Keratinocyte (primary cell): ENCODE measurements around the gene CSMD2. TPM values are rescaled to one million over a fixed set of nuclear protein-coding genes. Genes with fewer than 3 reads are reported as not detected.
"Not testable (repeated sequence)": the region's sequence is repeated elsewhere in the genome, so short reads cannot be mapped to it uniquely, and the experiment has no call there.

Experiments used
- DNase-seq: peaks from one replicate; pipeline ENCODE4 v3.0.0-alpha.2; 2011; ENCODE audit warnings: low read depth, missing footprints, low spot score
- FAIRE-seq: peaks from 2 replicates; lab custom pipeline; 2011; peaks lifted over from hg19 to GRCh38; lab: Jason Lieb, UNC
- H2AFZ ChIP-seq: 2 replicates; pipeline ENCODE4 v1.6.0; 2012; ENCODE audit warnings: low read length, control low read depth, inconsistent platforms; ENCODE audit not compliant: control insufficient read depth
- H3K27ac ChIP-seq: 2 replicates; pipeline ENCODE4 v1.5.1; 2011; ENCODE audit warnings: low read length; ENCODE audit not compliant: control insufficient read depth, insufficient read depth
- H3K27me3 ChIP-seq: 3 replicates; pipeline ENCODE4 v1.6.0; 2011; ENCODE audit warnings: low read length; ENCODE audit not compliant: control insufficient read depth, insufficient read depth; ENCODE audit errors: extremely low read depth
- H3K36me3 ChIP-seq, 2 experiments: 2 replicates in 1 of 2; 3 replicates in 1 of 2; pipeline ENCODE4 v1.5.1; 2011; ENCODE audit warnings: low read length in 2 of 2, mild to moderate bottlenecking in 1 of 2; ENCODE audit not compliant: control insufficient read depth in 2 of 2, insufficient read depth in 2 of 2; ENCODE audit errors: extremely low read depth in 1 of 2
- H3K4me1 ChIP-seq: 3 replicates; pipeline ENCODE4 v1.5.1; 2011; ENCODE audit warnings: low read length; ENCODE audit not compliant: control insufficient read depth, insufficient read depth; ENCODE audit errors: extremely low read depth
- H3K4me2 ChIP-seq: 3 replicates; pipeline ENCODE4 v1.6.0; 2011; ENCODE audit warnings: low read depth, low read length; ENCODE audit not compliant: control insufficient read depth, insufficient read depth; ENCODE audit errors: extremely low read depth
- H3K4me3 ChIP-seq, 3 experiments: fragments of 200-600 bp in 1 of 3; sonication (generic) in 1 of 3; 2 replicates in 2 of 3; 3 replicates in 1 of 3; pipeline ENCODE4 v1.5.1; 2011 to 2016; ENCODE audit warnings: low read length in 3 of 3, mild to moderate bottlenecking in 3 of 3, control low read depth in 2 of 3, inconsistent platforms in 1 of 3, low read depth in 1 of 3, mixed read lengths in 1 of 3, mixed run types in 1 of 3, moderate library complexity in 1 of 3; ENCODE audit not compliant: control insufficient read depth in 2 of 3, insufficient read depth in 2 of 3; ENCODE audit errors: extremely low read depth in 1 of 3
- H3K79me2 ChIP-seq: 2 replicates; pipeline ENCODE4 v1.6.0; 2012; ENCODE audit warnings: low read length; ENCODE audit not compliant: control insufficient read depth, insufficient read depth
- H3K9ac ChIP-seq: 3 replicates; pipeline ENCODE4 v1.6.0; 2011; ENCODE audit warnings: low read length; ENCODE audit not compliant: control insufficient read depth, insufficient read depth; ENCODE audit errors: extremely low read depth
- H3K9me1 ChIP-seq: 3 replicates; pipeline ENCODE4 v1.6.0; 2011; ENCODE audit warnings: low read length; ENCODE audit not compliant: control insufficient read depth, insufficient read depth; ENCODE audit errors: extremely low read depth
- H3K9me3 ChIP-seq: 2 replicates; pipeline ENCODE4 v1.5.1; 2012; ENCODE audit warnings: low read depth, low read length; ENCODE audit not compliant: control insufficient read depth
- H4K20me1 ChIP-seq: 3 replicates; pipeline ENCODE4 v1.6.0; 2011; ENCODE audit warnings: low read length; ENCODE audit not compliant: control insufficient read depth, insufficient read depth; ENCODE audit errors: extremely low read depth
- EZH2 ChIP-seq: IDR thresholded peaks from one replicate; pipeline ENCODE4 v1.6.1; 2012; ENCODE audit warnings: inconsistent platforms, mild to moderate bottlenecking, low read length, moderate library complexity
- dilution Hi-C: fragments of 300-500 bp; cut with MboI; formaldehyde crosslinking; loops from one replicate; pipeline ENCODE4 v1.7.0; 2020; ENCODE audit warnings: low sequenced_read_pairs; ENCODE audit not compliant: extremely low pct_ligation_motif_present
- polyA plus RNA-seq, 5 experiments: library from polyadenylated mRNA; depleted of rRNA in 3 of 5; stranded (reverse) in 3 of 5; stranded (forward) in 1 of 5; unstranded in 1 of 5; fragments of >200 nt; gene quantifications; 1 replicate in 1 of 5; 2 replicates in 3 of 5; 3 replicates in 1 of 5; pipeline versions ENCODE4 v1.2.1 to v1.2.3, GENCODE V29; 2011 to 2012; ENCODE audit warnings: missing spikeins in 2 of 5, low read depth in 1 of 5, low replicate concordance in 1 of 5
- TF ChIP-seq, protein P1 (sequence below), 3 experiments: IDR thresholded peaks in 1 of 3; conservative IDR thresholded peaks in 1 of 3; optimal IDR thresholded peaks in 1 of 3; 2 replicates in 2 of 3; 3 replicates in 1 of 3; pipeline versions ENCODE3 to v1.5.1; 2011; ENCODE audit warnings: low read length in 3 of 3, mild to moderate bottlenecking in 3 of 3, moderate library complexity in 2 of 3, control low read depth in 1 of 3, inconsistent platforms in 1 of 3; ENCODE audit not compliant: insufficient read depth in 2 of 3; ENCODE audit errors: extremely low read depth in 1 of 3

CSMD2 gene
- polyA plus RNA-seq, 1 donor (not counting 4 experiments of a cell fraction or from before 2014, with no cell fraction given) = 2.0 TPM

DNA sequence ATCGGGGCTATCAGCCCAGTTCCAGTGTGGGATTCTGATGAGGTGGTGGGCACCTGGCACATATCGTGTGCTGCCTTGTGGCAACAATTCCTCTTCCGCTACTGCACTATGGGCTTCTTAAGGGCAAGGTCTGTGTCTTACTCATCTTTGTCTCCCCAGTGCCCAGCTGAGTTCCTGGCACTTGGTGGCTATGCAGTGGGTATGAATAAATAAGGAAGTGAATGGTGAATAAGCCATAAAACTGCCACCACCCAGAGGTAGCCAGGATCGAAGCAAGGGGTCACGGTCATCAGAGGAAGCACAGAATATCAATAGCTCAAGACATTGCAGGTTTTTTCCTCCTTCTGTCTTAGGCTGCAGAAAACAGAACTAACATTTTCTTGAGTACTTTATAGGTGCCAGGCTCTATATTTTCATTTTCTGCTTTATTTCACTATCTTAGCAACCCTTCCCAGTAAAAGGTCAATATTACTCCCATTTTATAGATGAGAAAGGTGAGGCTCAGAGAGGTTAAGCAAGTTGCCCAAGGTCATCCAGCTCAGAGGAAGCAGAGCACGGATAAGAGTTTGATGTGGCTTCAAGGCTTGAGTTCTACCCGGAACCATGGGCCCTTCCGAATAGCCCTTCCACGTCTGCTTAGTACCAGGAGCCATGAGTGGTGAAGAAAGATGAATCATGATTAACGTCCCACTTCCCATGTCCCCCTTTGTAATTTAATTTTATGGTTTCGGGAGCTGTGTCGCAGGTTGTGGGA lies 21.9 kb upstream of the CSMD2 start:
- H3K9me1 ChIP-seq = no peaks in the 10 kb centered on the region
- TF ChIP-seq, protein P1, sequence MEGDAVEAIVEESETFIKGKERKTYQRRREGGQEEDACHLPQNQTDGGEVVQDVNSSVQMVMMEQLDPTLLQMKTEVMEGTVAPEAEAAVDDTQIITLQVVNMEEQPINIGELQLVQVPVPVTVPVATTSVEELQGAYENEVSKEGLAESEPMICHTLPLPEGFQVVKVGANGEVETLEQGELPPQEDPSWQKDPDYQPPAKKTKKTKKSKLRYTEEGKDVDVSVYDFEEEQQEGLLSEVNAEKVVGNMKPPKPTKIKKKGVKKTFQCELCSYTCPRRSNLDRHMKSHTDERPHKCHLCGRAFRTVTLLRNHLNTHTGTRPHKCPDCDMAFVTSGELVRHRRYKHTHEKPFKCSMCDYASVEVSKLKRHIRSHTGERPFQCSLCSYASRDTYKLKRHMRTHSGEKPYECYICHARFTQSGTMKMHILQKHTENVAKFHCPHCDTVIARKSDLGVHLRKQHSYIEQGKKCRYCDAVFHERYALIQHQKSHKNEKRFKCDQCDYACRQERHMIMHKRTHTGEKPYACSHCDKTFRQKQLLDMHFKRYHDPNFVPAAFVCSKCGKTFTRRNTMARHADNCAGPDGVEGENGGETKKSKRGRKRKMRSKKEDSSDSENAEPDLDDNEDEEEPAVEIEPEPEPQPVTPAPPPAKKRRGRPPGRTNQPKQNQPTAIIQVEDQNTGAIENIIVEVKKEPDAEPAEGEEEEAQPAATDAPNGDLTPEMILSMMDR (optimal IDR thresholded peaks at IDR 0.05 in 1 of 3, IDR thresholded peaks at IDR 0.05 in 1 of 3, conservative IDR thresholded peaks at IDR 0.05 in 1 of 3; ENCODE audit: extremely low read depth in 1 of 3, insufficient read depth in 2 of 3, low read length in 3 of 3) = no peak
- no peak for TF ChIP-seq EZH2
- no peaks in the 10 kb centered on the region for H3K79me2 ChIP-seq
- H3K27ac ChIP-seq = no peak overlapping the region
- H2AFZ ChIP-seq = no peak overlapping the region
- peaks cover 4% of the 10 kb centered on the region for H3K27me3 ChIP-seq
- H3K9me3 ChIP-seq = no peaks in the 10 kb centered on the region
- no peak overlapping the region for H3K9ac ChIP-seq
- no peak overlapping the region for H3K4me2 ChIP-seq
- no peaks in the 10 kb centered on the region for H3K4me1 ChIP-seq
- dilution Hi-C loops = no loop called here
- no peaks in the 10 kb centered on the region for H4K20me1 ChIP-seq
- H3K4me3 ChIP-seq = no peak overlapping the region
- no peak for DNase-seq
- H3K36me3 ChIP-seq = no peaks in the 10 kb centered on the region
- FAIRE-seq = no peak

DNA sequence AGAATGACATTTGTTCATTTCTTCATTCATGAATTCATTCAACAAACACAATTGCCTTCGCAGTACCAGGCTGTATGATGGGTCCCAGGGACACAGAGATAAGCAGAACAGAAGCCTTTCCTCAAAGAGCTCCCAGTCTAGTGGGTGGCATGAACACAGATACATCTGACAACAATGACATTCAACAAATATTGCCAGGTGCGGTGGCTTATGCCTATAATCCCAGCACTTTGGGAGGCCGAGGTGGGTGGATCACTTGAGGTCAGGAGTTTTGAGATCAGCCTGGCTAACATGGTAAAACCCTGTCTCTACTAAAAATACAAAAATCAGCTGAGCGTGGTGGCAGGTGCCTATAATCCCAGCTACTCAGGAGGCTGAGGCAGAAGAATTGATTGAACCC lies 18.4 kb upstream of the CSMD2 start:
- dilution Hi-C loops, H3K4me2 ChIP-seq, H3K9me1 ChIP-seq, H3K9me3 ChIP-seq, H3K79me2 ChIP-seq, H3K27ac ChIP-seq, H3K27me3 ChIP-seq, H3K4me1 ChIP-seq, H3K4me3 ChIP-seq, H4K20me1 ChIP-seq, H3K36me3 ChIP-seq, DNase-seq, FAIRE-seq, H3K9ac ChIP-seq, H2AFZ ChIP-seq: not testable (repeated sequence)

- dilution Hi-C loops = no loop called here
- TF ChIP-seq EZH2 = no peak
- TF ChIP-seq, protein P1 (optimal IDR thresholded peaks at IDR 0.05 in 1 of 3, IDR thresholded peaks at IDR 0.05 in 1 of 3, conservative IDR thresholded peaks at IDR 0.05 in 1 of 3; ENCODE audit: extremely low read depth in 1 of 3, insufficient read depth in 2 of 3, low read length in 3 of 3) = no peak
- H3K27ac ChIP-seq = no peak overlapping the region
- DNase-seq (no peak), FAIRE-seq (no peak)
- H3K4me1 ChIP-seq = no peaks in the 10 kb centered on the region
- no peaks in the 10 kb centered on the region for H3K9me1 ChIP-seq
- H3K36me3 ChIP-seq = no peaks in the 10 kb centered on the region
- no peaks in the 10 kb centered on the region for H3K79me2 ChIP-seq
- H2AFZ ChIP-seq = no peak overlapping the region
- no peaks in the 10 kb centered on the region for H3K9me3 ChIP-seq
- H3K27me3 ChIP-seq = peaks cover 21% of the 10 kb centered on the region
- no peak overlapping the region for H3K4me2 ChIP-seq
- no peaks in the 10 kb centered on the region for H4K20me1 ChIP-seq
- H3K9ac ChIP-seq = no peak overlapping the region
- H3K4me3 ChIP-seq = no peak overlapping the region
These were observed 13.0 kb upstream of the CSMD2 start for GRCh38 chr1:34178072-34178471.
